ENCODE data around the gene OR6M1. TPM values are rescaled to one million over a fixed set of nuclear protein-coding genes. Genes with fewer than 3 reads are reported as not detected.

Gene OR6M1
- total RNA-seq (2021; fragmentation: NEBNext Ultra II Directional; extraction: Animal tissue kit (Norgen Biotek cat#: 25700)), result not detected
- long read RNA-seq, result 0 reads

DNA sequence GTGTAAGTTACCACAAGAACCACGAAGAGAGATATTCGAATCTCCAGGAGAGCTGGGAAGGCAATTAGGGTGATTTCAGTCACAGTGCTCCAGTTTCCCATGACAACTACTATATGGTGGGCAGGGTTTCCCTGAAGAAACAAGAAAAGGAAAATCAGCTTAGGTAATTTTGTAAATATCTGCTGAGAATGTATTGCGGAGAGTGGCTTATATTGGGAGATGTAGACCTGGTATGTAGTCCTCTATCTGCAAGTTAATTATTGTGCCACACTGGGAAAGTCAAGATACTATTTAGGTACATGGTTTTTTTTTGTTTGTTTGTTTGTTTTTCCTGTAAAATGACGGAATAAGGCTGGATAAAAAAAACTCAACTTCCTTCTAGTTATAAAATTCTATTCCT lies at the start of gene OR6M1:
OR6M1 (minus strand) TSS at position 101 of the 400 bp plus-strand sequence; CDS start at position 101, 0 bp downstream.
- H3K9me3 Mint-ChIP-seq, result no peaks in the 10 kb centered on the region
- H3K36me3 Mint-ChIP-seq (ENCODE audit: low read depth), result no peaks in the 10 kb centered on the region
- H3K27ac Mint-ChIP-seq, result no peak within 1 kb of the TSS
- H3K27me3 Mint-ChIP-seq (ENCODE audit: insufficient read depth), result no peaks in the 10 kb centered on the region; the same call in 1 of the 2 replicates
- DNase-seq, result no peak
- H3K4me1 Mint-ChIP-seq (ENCODE audit: low read depth), result no peaks in the 10 kb centered on the region
- H3K4me3 Mint-ChIP-seq, result no peak within 1 kb of the TSS
- TF ChIP-seq CTCF (IDR thresholded peaks at IDR 0.05), result no peak

DNA sequence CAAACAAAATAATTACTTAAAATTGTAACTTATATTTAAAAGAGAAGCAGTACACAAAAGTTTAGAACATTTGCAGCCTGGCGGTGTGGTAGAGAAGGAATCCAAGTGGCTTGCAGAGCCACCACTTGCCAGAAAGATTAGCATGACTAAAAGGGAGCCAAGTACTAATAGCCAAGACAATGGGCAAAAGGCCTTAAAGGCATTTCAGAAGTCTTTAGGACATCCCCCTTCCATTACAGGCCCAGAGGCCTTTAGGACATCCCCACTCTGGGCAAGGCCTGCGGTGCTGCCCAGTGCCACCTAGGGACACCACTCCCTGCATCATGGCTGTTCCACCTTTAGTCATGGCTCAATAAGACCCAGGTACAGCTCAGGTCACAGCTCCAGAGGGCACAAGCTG lies 46.9 kb upstream of the OR6M1 start:
- Mint-ChIP-seq H3K9me3 (peaks cover 56% of the 10 kb centered on the region), H3K27me3 (ENCODE audit: insufficient read depth) (peaks cover 1% of the 10 kb centered on the region), H3K4me3 (no peak overlapping the region), H3K36me3 (ENCODE audit: low read depth) (no peaks in the 10 kb centered on the region), H3K4me1 (ENCODE audit: low read depth) (no peaks in the 10 kb centered on the region), H3K27ac (no peak overlapping the region)
- no peak for TF ChIP-seq CTCF (IDR thresholded peaks at IDR 0.05)
- DNase-seq, result no peak

DNA sequence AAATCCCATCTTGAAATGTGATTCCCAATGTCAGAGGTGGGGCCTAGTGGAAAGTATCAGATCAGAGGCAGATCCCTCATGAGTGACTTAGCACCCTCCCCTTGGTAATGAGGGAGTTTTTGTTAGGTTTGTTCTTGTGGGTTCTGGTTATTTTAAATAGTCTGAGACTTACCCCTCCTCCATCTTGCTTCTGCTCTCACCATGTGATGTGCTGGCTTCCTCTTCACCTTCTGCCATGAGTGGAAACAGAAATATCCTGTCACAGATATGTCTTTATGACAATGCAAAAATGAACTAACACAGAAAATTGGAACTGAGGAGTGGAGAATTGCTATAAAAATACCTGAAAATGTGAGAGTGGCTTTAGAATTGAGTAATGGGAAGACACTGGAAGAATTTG lies 46.2 kb upstream of the OR6M1 start:
- Mint-ChIP-seq H3K4me1 (ENCODE audit: low read depth) (no peaks in the 10 kb centered on the region), H3K27ac (no peak overlapping the region), H3K9me3 (peaks cover 48% of the 10 kb centered on the region), H3K27me3 (ENCODE audit: insufficient read depth) (peaks cover 1% of the 10 kb centered on the region), H3K4me3 (no peak overlapping the region), H3K36me3 (ENCODE audit: low read depth) (no peaks in the 10 kb centered on the region)
- no peak for DNase-seq
- TF ChIP-seq CTCF (IDR thresholded peaks at IDR 0.05), result no peak

- DNase-seq, result no peak
- Mint-ChIP-seq H3K36me3 (ENCODE audit: low read depth) (no peaks in the 10 kb centered on the region), H3K4me1 (ENCODE audit: low read depth) (no peaks in the 10 kb centered on the region), H3K4me3 (no peak overlapping the region), H3K27ac (no peak overlapping the region), H3K27me3 (ENCODE audit: insufficient read depth) (peaks cover 1% of the 10 kb centered on the region), H3K9me3 (peaks cover 41% of the 10 kb centered on the region)
- TF ChIP-seq CTCF (IDR thresholded peaks at IDR 0.05), result no peak
Measured at GRCh38 chr11:123851110-123851509, 45.0 kb upstream of the OR6M1 start.

- no peak for TF ChIP-seq CTCF (IDR thresholded peaks at IDR 0.05)
- H3K9me3 Mint-ChIP-seq, result peaks cover 13% of the 10 kb centered on the region
- H3K27me3 Mint-ChIP-seq (ENCODE audit: insufficient read depth), result no peaks in the 10 kb centered on the region; the same call in 1 of the 2 replicates
- H3K27ac Mint-ChIP-seq, result no peak overlapping the region
- no peak for DNase-seq
- H3K36me3 Mint-ChIP-seq (ENCODE audit: low read depth), result no peaks in the 10 kb centered on the region
- no peak overlapping the region for H3K4me3 Mint-ChIP-seq
- H3K4me1 Mint-ChIP-seq (ENCODE audit: low read depth), result no peaks in the 10 kb centered on the region
Measured at GRCh38 chr11:123841174-123841573, 35.0 kb upstream of the OR6M1 start.

DNA sequence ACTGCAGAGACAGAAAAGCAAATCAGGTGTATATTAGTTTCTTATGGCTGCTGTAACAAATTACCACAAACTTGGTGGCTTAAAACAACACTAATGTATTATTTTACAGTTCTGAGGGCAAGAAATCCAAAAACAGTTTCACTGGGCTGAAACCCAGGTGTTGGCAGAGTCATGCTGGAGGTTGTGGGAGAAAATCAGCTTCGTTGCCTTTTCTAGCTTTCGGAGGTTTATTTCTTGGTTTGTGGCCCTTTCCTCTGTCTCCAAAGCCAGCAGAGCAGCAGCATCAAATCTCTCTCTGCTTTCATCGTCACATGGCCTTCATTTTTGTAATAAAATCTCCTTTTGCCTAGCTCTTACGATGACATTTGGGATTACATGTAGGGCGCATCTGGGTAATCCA lies 33.0 kb upstream of the OR6M1 start:
- no peak overlapping the region for H3K27ac Mint-ChIP-seq
- no peaks in the 10 kb centered on the region for H3K36me3 Mint-ChIP-seq (ENCODE audit: low read depth)
- no peaks in the 10 kb centered on the region for H3K4me1 Mint-ChIP-seq (ENCODE audit: low read depth)
- no peak for DNase-seq
- no peak overlapping the region for H3K4me3 Mint-ChIP-seq
- no peak for TF ChIP-seq CTCF (IDR thresholded peaks at IDR 0.05)
- H3K9me3 Mint-ChIP-seq, result peaks cover 14% of the 10 kb centered on the region
- H3K27me3 Mint-ChIP-seq (ENCODE audit: insufficient read depth), result no peaks in the 10 kb centered on the region; the same call in 1 of the 2 replicates

All from HFFc6 (cell line).